ENCODE measurements around the gene NLRP12. TPM values are rescaled to one million over a fixed set of nuclear protein-coding genes. Genes with fewer than 3 reads are reported as not detected.

Gene NLRP12
- polyA plus RNA-seq, 6 donors from 2014 or later: 0.06 to 0.13 (median 0.11) TPM; not detected in 1

- H3K4me1 Mint-ChIP-seq: peaks cover 0 to 14% (median 10%) of the 10 kb centered on the region in 3 donors
- DNase-seq (no peak), ATAC-seq (ENCODE audit: low read depth in 2 of 2) (no peak)
- no peaks in the 10 kb centered on the region for H3K36me3 Mint-ChIP-seq
- H3K9me3 Mint-ChIP-seq: peaks cover 0 to 2% (median 0%) of the 10 kb centered on the region in 7 donors
- H3K27me3 Mint-ChIP-seq: peaks cover 18 to 30% (median 20%) of the 10 kb centered on the region in 3 donors
- H3K27ac Mint-ChIP-seq: no peak overlapping the region
- H3K4me3 Mint-ChIP-seq: no peak overlapping the region
These were observed 564 bp downstream of the NLRP12 start for GRCh38 chr19:53823380-53824120.

GRCh38 chr19:53819861-53820260 is 4.3 kb downstream of the NLRP12 start:
- H3K4me1 Mint-ChIP-seq: peaks cover 0 to 13% (median 10%) of the 10 kb centered on the region in 3 donors

GRCh38 chr19:53818756-53819155 is 5.4 kb downstream of the NLRP12 start:
- Mint-ChIP-seq H3K27me3 (peaks cover 3 to 5% (median 3%) of the 10 kb centered on the region in 3 donors), H3K36me3 (no peaks in the 10 kb centered on the region), H3K9me3 (no peaks in the 10 kb centered on the region), H3K4me1 (peaks cover 0 to 2% (median under 1%) of the 10 kb centered on the region in 3 donors), H3K27ac (no peak overlapping the region), H3K4me3 (no peak overlapping the region)
- ATAC-seq (ENCODE audit: low read depth in 2 of 2): no peak
- no peak for DNase-seq

More at GRCh38 chr19:53819861-53820260, 4.3 kb downstream of the NLRP12 start:
- H3K27ac Mint-ChIP-seq: peak overlapping the region in 1 of 6 donors; percentile 95
- H3K4me3 Mint-ChIP-seq: peak overlapping the region in 1 of 8 donors; percentile 70
- peaks cover 8 to 14% (median 13%) of the 10 kb centered on the region in 3 donors for H3K27me3 Mint-ChIP-seq
- ATAC-seq (ENCODE audit: low read depth in 2 of 2): no peak
- no peak for DNase-seq
- no peaks in the 10 kb centered on the region for H3K9me3 Mint-ChIP-seq
- no peaks in the 10 kb centered on the region for H3K36me3 Mint-ChIP-seq

GRCh38 chr19:53813996-53814395 is 10.1 kb downstream of the NLRP12 start:
- H3K4me3 Mint-ChIP-seq: no peak overlapping the region
- H3K27me3 Mint-ChIP-seq: no peaks in the 10 kb centered on the region
- ATAC-seq (ENCODE audit: low read depth in 2 of 2) (no peak), DNase-seq (no peak)
- H3K4me1 Mint-ChIP-seq: no peaks in the 10 kb centered on the region
- H3K36me3 Mint-ChIP-seq: no peaks in the 10 kb centered on the region
- H3K9me3 Mint-ChIP-seq: peaks cover 0 to 2% (median 0%) of the 10 kb centered on the region in 7 donors
- no peak overlapping the region for H3K27ac Mint-ChIP-seq

- H3K36me3 Mint-ChIP-seq: no peaks in the 10 kb centered on the region
These were observed 11.8 kb downstream of the NLRP12 start for GRCh38 chr19:53812335-53812734.

GRCh38 chr19:53810891-53811290 is 13.2 kb downstream of the NLRP12 start:
- H3K4me1 Mint-ChIP-seq: no peaks in the 10 kb centered on the region
- H3K4me3 Mint-ChIP-seq: no peak overlapping the region
- no peak for ATAC-seq (ENCODE audit: low read depth in 2 of 2)
- DNase-seq: no peak
- no peak overlapping the region for H3K27ac Mint-ChIP-seq
- H3K27me3 Mint-ChIP-seq: peaks cover 0 to 8% (median 0%) of the 10 kb centered on the region in 3 donors
- H3K36me3 Mint-ChIP-seq: no peaks in the 10 kb centered on the region
- peaks cover 0 to 2% (median 0%) of the 10 kb centered on the region in 7 donors for H3K9me3 Mint-ChIP-seq

More at GRCh38 chr19:53812335-53812734, 11.8 kb downstream of the NLRP12 start:
- Mint-ChIP-seq H3K27ac (no peak overlapping the region), H3K27me3 (peaks cover 0 to 8% (median 0%) of the 10 kb centered on the region in 3 donors), H3K4me3 (no peak overlapping the region), H3K4me1 (no peaks in the 10 kb centered on the region), H3K9me3 (peaks cover 0 to 2% (median 0%) of the 10 kb centered on the region in 7 donors)
- DNase-seq (no peak), ATAC-seq (ENCODE audit: low read depth in 2 of 2) (no peak)

GRCh38 chr19:53810187-53810546 is 13.9 kb downstream of the NLRP12 start:
- Mint-ChIP-seq H3K4me1 (no peaks in the 10 kb centered on the region), H3K9me3 (peaks cover 0 to 2% (median 0%) of the 10 kb centered on the region in 7 donors), H3K27ac (no peak overlapping the region), H3K27me3 (peaks cover 0 to 8% (median 0%) of the 10 kb centered on the region in 3 donors), H3K4me3 (no peak overlapping the region), H3K36me3 (no peaks in the 10 kb centered on the region)
- no peak for DNase-seq
- no peak for ATAC-seq (ENCODE audit: low read depth in 2 of 2)

- Mint-ChIP-seq H3K27me3 (peaks cover 0 to 8% (median 0%) of the 10 kb centered on the region in 3 donors), H3K9me3 (peaks cover 0 to 2% (median 0%) of the 10 kb centered on the region in 7 donors), H3K27ac (no peak overlapping the region), H3K4me3 (no peak overlapping the region), H3K4me1 (no peaks in the 10 kb centered on the region), H3K36me3 (no peaks in the 10 kb centered on the region)
- DNase-seq (no peak), ATAC-seq (ENCODE audit: low read depth in 2 of 2) (no peak)
These were observed 14.5 kb downstream of the NLRP12 start for GRCh38 chr19:53809518-53810186.

- Mint-ChIP-seq H3K4me1 (no peaks in the 10 kb centered on the region), H3K4me3 (no peak overlapping the region), H3K27me3 (peaks cover 0 to 8% (median 0%) of the 10 kb centered on the region in 3 donors), H3K9me3 (peaks cover 0 to 2% (median 0%) of the 10 kb centered on the region in 7 donors), H3K27ac (peak overlapping the region in 1 of 6 donors; percentile 33), H3K36me3 (no peaks in the 10 kb centered on the region)
- DNase-seq: no peak
- ATAC-seq (ENCODE audit: low read depth in 2 of 2): no peak
These were observed 15.4 kb downstream of the NLRP12 start for GRCh38 chr19:53808710-53809125.

- ATAC-seq (ENCODE audit: low read depth in 2 of 2) (no peak), DNase-seq (no peak)
- Mint-ChIP-seq H3K4me3 (no peak overlapping the region), H3K9me3 (no peaks in the 10 kb centered on the region), H3K4me1 (no peaks in the 10 kb centered on the region), H3K27ac (no peak overlapping the region), H3K27me3 (peaks cover 0 to 8% (median 0%) of the 10 kb centered on the region in 3 donors), H3K36me3 (no peaks in the 10 kb centered on the region)
These were observed 22.9 kb downstream of the NLRP12 start for GRCh38 chr19:53801257-53801656.

GRCh38 chr19:53795019-53795418 is 29.1 kb downstream of the NLRP12 start:
- Mint-ChIP-seq H3K27ac (no peak overlapping the region), H3K4me3 (no peak overlapping the region), H3K27me3 (peaks cover 0 to 8% (median 4%) of the 10 kb centered on the region in 3 donors), H3K9me3 (no peaks in the 10 kb centered on the region), H3K36me3 (no peaks in the 10 kb centered on the region), H3K4me1 (peaks cover 0 to 6% (median 5%) of the 10 kb centered on the region in 3 donors)
- DNase-seq: no peak
- no peak for ATAC-seq (ENCODE audit: low read depth in 2 of 2)

- ATAC-seq (ENCODE audit: low read depth in 2 of 2): peak; percentile 97 to 98
- Mint-ChIP-seq H3K9me3 (no peaks in the 10 kb centered on the region), H3K4me1 (peaks cover 0 to 6% (median 5%) of the 10 kb centered on the region in 3 donors), H3K27me3 (peaks cover 0 to 4% (median 2%) of the 10 kb centered on the region in 3 donors), H3K4me3 (no peak overlapping the region), H3K36me3 (no peaks in the 10 kb centered on the region), H3K27ac (peak overlapping the region in 1 of 6 donors; percentile 21)
- DNase-seq: peak; percentile 55
These were observed 31.2 kb downstream of the NLRP12 start for GRCh38 chr19:53792721-53793433.

All from naive B cell (primary cell).